SW 1271 (cell line): ENCODE results near the gene C11orf42.

Source experiments
- DNase-seq, 2 experiments: peaks; one replicate each; lab custom pipeline; 2025; lab: John Stamatoyannopoulos, UW

C11orf42 gene

GRCh38 chr11:6258141-6258540 lies 52.8 kb downstream of the C11orf42 start:
- DNase-seq = no peak

GRCh38 chr11:6258571-6259081 lies 53.3 kb downstream of the C11orf42 start:
- no peak for DNase-seq

- DNase-seq = no peak
These were observed 54.9 kb downstream of the C11orf42 start for GRCh38 chr11:6260207-6260726.
